ENCODE data around the gene PARS2.

DNA sequence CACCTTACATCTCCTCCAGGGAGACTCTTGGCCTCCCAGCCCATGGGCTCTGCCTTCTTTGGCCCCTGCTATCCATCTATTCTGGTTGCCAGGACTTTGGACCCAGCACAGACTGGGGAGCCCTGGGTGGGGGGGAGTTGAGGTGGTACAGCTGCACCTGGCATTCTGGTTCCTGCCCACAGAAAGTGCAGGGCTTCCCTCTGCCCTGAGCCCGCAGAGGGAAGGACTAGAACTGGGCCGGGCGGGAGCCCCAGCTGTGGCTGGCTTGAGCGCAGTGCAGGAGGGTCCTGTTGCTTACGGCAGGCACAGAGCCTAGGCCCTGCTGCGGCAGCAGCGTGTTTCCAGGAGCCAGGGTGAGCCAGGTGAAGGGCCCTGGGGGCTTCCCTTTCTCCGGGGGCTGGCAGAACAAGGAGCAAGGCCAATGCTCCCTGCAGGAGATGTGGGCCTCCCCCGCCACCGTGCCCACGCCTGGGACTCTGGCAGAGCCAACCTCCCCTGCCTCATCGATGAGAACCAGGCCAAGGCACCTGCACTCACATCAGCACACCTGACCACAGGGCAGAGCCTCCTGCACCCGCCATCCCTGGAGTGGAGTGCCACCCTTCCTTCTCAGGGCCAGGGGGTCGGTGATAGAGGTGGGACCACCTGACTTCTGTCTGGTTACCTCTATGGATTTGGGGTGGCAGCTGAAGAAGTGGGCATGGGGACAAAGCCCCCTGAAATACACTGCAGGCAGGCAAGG lies 16.1 kb downstream of the PARS2 start:
- TF ChIP-seq NFE2L2 (conservative IDR thresholded peaks at IDR 0.05; ENCODE audit: low read length) (no peak), NR3C1 (IDR thresholded peaks at IDR 0.05) (no peak), RAD21 (conservative IDR thresholded peaks at IDR 0.05 in 1 of 2, IDR thresholded peaks at IDR 0.05 in 1 of 2) (no peak), SMC3 (IDR thresholded peaks at IDR 0.05) (no peak), POLR2A (IDR thresholded peaks at IDR 0.05; ENCODE audit: low read length) (no peak), EHMT2 (IDR thresholded peaks at IDR 0.05; ENCODE audit: low read depth) (no peak), EP300 (IDR thresholded peaks at IDR 0.05) (no peak), CHD4 (IDR thresholded peaks at IDR 0.05; ENCODE audit: borderline replicate concordance) (no peak), GATA3 (IDR thresholded peaks at IDR 0.05; ENCODE audit: borderline replicate concordance) (no peak), FOXS1 (CRISPR knock-in tag; IDR thresholded peaks at IDR 0.05) (no peak), CEBPB (IDR thresholded peaks at IDR 0.05) (no peak)
- TF ChIP-seq, protein P1, sequence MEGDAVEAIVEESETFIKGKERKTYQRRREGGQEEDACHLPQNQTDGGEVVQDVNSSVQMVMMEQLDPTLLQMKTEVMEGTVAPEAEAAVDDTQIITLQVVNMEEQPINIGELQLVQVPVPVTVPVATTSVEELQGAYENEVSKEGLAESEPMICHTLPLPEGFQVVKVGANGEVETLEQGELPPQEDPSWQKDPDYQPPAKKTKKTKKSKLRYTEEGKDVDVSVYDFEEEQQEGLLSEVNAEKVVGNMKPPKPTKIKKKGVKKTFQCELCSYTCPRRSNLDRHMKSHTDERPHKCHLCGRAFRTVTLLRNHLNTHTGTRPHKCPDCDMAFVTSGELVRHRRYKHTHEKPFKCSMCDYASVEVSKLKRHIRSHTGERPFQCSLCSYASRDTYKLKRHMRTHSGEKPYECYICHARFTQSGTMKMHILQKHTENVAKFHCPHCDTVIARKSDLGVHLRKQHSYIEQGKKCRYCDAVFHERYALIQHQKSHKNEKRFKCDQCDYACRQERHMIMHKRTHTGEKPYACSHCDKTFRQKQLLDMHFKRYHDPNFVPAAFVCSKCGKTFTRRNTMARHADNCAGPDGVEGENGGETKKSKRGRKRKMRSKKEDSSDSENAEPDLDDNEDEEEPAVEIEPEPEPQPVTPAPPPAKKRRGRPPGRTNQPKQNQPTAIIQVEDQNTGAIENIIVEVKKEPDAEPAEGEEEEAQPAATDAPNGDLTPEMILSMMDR (IDR thresholded peaks at IDR 0.05) = no peak
- TF ChIP-seq, protein P2, sequence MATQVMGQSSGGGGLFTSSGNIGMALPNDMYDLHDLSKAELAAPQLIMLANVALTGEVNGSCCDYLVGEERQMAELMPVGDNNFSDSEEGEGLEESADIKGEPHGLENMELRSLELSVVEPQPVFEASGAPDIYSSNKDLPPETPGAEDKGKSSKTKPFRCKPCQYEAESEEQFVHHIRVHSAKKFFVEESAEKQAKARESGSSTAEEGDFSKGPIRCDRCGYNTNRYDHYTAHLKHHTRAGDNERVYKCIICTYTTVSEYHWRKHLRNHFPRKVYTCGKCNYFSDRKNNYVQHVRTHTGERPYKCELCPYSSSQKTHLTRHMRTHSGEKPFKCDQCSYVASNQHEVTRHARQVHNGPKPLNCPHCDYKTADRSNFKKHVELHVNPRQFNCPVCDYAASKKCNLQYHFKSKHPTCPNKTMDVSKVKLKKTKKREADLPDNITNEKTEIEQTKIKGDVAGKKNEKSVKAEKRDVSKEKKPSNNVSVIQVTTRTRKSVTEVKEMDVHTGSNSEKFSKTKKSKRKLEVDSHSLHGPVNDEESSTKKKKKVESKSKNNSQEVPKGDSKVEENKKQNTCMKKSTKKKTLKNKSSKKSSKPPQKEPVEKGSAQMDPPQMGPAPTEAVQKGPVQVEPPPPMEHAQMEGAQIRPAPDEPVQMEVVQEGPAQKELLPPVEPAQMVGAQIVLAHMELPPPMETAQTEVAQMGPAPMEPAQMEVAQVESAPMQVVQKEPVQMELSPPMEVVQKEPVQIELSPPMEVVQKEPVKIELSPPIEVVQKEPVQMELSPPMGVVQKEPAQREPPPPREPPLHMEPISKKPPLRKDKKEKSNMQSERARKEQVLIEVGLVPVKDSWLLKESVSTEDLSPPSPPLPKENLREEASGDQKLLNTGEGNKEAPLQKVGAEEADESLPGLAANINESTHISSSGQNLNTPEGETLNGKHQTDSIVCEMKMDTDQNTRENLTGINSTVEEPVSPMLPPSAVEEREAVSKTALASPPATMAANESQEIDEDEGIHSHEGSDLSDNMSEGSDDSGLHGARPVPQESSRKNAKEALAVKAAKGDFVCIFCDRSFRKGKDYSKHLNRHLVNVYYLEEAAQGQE (IDR thresholded peaks at IDR 0.05) = no peak

Data from A549 (cell line).